NCI-H1930 (cell line): ENCODE measurements around the gene CCDC33.

Source experiments
- DNase-seq, 2 experiments: peaks; one replicate each; lab custom pipeline; 2025; lab: John Stamatoyannopoulos, UW

CCDC33 gene

DNA sequence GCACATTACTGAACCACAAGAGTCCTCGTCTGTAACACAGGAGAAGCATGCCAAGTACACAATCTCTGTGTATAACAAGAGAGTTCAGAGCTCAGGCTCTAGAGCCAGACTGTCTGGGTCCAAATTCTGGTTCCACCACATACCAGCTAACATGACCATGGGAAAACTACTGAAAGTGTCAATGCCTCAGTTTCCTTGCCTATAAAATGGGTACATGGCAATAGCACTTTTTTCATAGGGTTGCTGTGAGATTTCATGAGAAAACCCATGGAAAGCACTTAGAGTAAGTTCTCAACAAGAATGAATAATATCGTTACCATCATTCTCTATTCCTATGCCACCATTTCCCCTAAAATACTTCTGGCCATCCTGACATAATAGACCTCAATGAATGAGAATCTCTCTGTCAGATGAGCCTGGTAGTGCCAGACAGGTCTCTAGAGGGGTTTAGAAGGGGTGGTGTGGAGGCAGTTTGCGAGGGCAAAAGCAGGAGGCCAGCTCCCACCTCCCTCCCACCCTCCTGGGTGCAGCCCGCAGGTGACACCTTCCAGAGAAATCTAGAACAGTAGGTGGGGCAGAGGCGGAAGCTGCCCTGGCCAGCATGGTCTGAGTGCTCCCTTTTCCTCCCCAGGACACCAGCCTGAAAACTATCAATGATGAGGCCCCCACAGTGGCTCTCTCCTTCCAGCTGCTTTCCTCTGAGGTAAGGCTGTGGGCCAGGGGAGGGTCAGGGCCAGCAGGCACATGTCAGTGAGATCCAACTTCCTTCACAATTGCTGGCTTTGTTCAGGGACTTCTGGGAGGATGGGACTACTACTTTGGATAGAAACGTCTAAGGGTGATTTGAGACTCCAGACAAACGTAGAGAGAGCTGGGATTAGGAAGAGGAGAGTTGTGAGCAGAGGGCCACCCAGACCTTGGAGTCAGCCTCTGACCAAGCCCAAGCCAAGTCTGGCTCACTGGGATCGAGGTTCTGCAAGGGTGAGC, 45.3 kb downstream of the CCDC33 start:
- no peak for DNase-seq

DNA sequence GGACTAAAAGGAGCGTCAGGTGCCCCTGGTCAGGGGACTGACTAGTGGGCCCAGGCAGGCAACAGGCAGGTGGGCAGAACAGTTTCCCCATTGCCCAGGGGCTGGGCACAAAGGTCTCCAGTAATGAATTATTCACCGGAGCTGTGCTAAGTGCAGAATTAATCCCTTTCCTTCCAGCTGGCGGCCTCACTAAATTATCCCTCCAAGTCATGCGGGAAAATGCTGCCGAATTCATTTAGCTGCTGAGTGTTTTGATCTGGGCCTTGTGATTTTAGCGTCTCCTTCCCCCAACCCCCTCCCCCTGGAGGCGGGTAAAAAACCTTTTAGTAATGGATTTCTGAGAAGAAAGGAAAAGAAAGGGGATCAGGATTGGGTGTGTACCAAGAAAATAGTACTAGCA, 47.2 kb downstream of the CCDC33 start:
- DNase-seq: no peak

DNA sequence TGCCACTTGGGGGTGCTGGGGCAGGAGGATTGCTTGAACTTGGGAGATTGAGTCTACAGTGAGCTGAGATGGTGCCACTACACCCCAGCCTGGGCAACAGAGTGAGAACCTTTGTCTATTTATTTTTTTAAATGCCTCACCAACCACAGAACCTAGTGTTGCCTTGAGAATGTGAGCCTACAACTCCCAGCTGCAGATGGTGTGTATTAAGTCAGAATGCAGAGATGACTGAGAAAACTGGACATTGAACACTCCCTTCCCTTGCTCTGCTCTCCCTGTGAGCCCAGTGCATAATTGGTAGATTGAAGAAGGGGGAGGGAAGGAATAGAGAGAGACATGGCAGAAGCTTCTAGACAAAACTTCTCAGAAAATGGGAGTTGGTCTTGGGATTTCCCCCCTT, 53.5 kb downstream of the CCDC33 start:
- DNase-seq: no peak

DNA sequence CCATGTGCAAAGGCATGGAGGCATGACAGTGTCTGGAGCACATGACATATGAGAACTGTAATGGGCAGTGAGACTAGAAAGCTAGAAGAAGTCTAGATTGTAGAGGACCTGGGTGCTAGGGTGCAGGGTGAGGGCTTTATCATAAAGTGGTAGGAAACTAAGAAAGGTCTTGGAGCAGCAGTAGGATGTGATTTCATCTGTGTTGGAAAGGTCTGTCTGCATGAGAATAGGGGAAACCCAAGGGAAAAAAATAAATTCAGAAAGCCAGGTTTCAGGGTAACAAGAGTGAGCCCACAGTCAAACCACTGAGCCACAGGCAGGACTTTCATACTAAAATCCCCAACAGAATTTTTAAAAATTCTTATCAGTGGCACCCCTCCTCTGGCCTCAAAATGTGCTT, 54.5 kb downstream of the CCDC33 start:
- DNase-seq: no peak

DNA sequence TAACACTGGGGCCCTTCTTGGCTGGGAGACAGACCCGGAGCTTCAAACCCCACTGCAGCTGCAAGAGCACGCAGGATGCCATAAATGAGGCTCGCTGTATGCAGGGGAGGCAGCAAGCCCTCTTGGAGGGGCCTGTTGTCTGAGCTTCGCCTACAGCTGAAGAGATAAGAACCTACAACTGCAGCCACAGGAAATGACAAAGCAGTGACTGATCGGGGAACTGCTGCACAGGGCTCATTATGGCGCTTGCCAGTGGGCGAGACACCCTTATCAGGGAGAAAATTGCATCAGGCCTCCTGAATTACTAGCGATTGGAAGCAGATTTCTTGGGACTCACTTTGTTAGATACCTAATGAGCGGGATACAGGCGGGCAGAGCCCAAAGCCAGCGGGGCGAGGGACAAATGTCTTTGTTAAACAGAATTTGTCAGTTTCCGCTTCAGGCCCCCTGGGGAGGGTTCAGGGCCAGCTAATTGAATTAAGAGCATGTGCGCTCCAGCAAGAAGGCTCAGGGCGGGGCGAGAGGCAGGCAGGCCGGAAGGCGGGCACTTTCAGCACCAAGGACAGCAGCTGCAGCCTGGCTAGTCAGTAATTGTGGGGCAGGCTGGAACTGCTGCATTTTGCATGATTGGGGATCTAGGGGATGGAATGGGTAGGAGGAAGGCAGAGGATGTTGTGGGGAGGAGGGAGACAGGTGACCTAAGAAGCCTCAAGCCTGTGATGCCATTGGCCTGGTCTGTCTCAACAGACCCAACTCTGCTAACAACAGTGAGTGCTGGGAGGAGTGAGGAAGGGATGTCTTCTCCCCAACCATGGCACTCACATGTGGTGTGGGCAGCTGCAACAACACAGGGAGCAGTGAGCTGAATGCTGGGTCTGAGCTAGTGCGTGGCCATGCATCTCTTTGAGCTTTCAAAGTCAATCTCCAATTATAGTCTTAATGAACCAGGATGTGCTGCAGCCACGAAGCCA, 55.3 kb downstream of the CCDC33 start:
- no peak for DNase-seq

DNA sequence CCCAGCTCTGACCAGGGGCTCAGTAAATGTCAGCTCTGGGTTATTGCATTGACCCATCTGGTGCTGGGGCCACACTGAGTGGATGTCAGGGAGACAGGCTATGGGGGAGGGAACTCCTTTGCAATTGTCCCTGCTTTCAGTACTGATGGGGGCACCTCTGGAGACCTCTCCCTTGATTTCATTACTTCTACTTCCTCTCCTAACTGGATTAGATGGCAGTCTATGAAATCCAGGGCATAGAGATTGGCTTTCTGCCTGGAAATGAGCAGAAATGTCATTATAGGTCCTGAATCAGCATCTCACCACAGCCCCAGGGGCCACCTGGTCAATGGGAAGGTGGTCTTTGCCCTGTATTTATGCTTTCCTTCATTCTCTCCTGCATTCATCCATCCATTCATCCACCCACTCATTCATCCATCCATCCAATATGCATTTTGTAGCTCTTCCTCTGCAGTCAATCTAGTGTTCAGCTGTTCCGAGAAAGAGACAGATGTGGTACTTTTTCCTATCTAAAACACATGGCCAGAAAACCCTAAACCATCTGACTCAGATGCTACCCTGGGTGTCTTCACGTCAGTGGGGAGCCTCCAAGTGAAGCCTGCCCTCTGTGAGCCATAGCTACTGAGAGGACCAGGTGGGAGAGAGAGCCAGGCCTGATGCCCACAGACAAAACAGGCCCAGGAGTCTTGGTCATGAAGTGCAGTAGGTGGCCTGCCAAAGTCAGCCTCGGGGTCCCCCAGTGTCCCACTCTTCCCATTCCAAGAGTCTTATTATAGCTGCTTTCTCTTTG, 57.1 kb downstream of the CCDC33 start:
- DNase-seq: no peak

DNA sequence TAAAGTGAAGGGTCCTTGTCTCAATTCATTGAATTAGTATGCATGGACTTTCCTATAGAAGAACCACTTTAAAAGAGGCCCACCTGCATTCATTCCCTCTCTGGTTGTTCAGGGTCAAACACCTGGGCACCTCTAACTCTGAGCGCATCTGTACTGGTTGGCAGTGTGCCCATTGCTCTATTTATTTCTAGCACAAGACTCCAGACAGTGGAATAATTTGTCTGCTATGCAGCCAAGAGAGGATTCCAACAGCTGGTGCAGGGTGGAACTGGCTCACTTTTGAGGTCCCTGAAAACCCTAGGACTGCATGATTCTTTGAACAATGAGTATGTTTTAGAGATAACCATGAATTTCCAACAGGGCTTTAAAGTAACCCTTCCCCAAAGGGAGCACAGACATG, 57.9 kb downstream of the CCDC33 start:
- DNase-seq: no peak

DNA sequence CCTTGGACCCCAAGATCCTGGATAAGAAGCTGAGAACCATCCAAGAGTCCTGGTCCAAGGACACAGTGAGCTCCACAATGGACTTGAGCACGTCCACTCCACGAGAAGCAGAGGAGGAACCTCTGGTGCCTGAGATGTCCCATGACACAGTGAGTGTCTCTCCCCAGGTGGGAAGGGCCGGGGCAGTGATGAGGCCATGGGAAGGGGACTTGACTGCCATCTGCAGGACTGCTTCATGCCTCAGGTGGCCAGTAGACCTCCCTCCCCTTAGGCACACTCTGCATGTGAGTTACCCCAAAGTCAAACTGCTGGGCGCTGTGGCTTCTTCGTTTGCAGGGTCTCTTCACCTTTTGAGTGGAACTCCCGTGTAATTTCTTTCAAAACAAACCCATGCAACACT, 59.7 kb downstream of the CCDC33 start:
- DNase-seq: no peak

DNA sequence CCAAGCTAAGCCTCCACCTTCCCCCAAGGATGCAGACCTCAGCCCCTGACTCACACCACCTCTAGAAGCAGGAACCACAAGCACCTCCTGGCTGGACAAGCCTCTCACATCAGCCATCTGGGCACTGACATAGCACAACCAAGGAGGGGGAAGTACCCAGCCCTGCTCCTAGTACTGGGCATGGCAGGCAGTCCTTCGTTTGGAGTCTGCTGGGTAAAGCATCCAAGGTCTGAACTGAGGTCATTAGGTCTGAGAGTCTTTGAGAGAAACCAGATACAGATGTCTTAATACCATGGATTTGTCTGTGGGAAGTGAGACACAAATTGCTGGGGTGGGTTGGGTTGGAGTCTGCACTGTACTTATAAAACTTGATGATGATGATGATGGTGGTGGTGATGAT, 61.8 kb downstream of the CCDC33 start:
- DNase-seq: no peak

DNA sequence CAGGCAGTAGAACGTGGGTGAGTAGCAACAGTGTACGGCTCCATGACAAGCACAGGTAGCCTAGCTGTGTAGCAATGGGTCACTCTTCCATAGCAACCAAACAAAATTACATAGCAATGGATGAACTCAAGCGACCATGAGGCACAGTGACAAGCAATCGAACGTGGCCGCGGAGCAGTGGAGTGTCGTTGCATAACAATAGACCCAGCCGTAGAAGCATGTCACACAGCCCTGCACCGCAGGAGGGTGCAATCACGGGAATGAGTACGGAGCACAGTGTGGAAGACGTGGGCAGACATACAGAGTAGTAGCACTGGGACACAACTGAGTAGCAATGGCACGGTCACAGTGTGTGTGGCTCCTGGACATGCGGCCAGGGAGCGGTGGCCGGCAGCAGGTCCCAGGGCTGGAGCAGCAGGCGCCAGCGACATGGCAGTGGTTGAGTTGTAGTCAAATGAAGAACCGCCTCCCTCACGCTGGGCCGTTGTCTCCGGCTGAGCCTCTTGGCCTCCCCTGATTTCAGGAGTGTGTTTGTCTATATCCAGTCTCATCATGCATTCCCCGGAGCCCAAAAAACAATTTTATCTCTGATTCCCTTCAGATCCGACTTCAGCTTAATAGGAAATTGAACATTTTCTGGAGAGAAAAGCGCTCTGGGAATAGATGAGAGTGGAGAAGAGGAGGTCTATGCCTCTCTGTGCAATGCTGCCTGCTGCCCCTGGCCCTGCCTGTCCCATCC, 64.1 kb downstream of the CCDC33 start:
- DNase-seq: no peak

DNA sequence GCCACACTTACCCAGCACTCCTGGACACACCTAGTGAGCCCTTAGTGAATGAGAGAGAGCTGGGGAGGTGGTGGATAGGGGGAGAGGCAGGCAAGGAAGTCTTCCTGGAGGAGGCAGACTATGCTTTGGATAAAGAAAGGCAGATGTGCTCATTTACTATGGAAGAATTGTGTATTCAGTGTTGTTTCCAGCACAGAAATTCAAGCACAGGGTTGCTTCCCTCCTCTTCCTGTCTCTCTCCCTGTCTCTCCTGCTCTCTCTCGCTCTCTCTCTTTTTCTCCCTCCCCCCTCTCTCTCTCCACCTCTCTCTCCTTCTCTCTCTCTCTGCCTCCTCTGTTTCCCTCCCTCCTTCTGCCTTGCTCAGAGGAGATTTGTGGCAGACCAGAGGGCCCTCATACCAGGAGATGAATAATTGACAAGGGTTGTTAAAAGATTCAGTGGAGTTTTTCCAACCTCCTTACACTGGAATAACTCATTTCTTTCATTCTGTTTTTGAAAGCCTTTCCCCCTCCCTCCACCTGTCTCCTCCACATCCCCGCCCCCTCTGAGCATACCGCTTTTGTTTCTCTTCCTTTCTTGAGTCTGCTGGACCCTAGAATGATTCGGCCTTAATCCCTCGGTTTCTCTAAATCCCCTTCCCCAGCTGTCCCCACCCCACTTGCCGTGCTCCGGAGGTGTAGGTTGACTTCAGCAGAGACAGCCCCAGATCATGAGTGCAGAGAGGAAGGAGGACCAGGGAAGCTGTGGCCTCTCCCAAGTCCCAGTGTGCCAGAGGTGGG, 65.6 kb downstream of the CCDC33 start:
- DNase-seq: no peak

DNA sequence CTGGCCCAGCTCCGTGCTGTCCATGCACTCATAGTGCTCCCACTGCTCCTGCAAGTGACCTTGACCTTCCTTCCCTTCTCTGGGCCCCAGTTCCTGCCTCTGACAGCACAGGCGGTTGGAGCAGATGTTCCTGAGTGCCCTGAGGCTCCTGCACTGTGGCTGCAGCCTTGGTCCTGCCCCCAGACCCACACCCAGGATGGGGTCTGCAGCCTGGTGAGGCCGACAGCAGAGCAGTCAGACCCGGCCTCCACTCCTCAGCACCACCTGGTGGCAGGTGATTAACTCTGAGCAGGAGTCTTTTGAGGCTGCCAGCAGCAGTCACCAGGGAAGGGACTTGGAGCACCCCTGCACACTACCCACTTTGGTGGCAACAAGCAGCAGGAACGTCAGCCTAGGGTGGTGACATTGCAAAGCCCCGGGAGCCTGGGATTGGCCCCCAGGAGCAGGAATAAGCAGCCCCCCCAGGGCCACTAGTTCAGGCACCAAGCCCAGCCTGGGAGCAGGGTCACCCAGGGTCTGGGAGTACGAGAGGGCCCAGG, 66.8 kb downstream of the CCDC33 start:
- DNase-seq: peak in 1 of 2 experiments; percentile 16

DNA sequence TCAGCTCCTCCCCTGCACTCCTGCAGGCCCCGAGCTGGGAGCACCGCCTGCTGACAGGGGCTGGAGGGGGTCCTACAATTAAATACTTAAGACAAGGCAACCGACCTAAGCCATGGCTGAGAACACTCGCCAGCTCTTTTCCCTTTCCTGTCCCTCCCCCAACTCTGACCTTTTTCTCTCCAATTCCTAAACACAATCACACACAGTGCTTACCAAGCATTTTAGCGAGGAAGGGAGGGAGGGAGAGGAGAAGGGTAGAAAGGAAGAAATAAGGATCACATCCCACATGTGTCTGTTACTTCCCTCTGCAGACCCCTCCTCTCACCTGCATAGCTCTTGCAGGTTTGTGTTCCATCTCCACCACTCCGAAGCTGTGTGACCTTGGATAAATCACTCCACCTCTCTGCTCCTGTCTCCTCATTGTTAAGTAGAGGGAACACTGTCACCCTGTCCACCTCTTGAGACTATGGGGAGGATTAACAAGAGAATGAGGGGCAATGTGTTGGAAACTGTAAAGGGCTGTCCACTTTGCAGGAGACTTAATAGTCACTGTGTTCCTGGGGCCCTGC, 67.7 kb downstream of the CCDC33 start:
- no peak for DNase-seq

DNA sequence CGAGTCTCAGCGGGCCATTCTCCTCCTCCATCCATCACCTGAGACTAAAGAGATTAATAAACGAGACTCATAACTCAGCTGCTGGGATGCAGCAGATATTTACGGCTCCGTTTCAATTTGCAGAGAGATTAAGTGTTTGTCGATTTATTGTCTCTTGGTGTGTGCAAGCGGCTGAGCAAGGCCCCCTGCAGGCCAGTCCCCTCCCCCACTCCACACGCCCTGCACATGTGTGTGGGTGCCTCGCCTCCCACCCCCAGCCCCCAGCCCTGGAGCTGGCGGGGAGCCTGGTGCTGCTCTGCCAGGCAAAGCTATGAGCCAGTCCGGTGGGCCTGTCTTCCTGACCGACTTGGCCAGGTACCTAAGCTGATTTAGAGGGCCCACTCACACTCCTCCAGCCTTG, 68.3 kb downstream of the CCDC33 start:
- no peak for DNase-seq

DNA sequence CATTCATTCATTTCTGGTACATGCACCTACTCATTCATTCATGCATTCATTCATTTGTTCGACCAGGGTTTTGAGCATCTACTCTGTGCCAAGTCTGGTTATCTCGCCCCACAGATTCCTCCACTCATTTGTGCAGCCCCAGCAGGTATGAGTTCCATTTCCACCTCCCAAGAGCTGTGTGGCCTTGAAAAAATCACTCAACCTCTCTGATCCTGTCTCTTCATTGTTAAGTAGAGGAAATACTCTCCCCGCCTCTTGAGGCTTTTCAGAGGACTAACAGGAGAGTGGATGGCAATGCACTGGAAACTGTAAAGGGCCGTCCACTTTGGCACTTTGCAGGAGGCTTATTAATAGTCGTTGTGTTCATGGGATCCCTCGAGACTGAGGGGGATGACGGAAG, 69.6 kb downstream of the CCDC33 start:
- no peak for DNase-seq

DNA sequence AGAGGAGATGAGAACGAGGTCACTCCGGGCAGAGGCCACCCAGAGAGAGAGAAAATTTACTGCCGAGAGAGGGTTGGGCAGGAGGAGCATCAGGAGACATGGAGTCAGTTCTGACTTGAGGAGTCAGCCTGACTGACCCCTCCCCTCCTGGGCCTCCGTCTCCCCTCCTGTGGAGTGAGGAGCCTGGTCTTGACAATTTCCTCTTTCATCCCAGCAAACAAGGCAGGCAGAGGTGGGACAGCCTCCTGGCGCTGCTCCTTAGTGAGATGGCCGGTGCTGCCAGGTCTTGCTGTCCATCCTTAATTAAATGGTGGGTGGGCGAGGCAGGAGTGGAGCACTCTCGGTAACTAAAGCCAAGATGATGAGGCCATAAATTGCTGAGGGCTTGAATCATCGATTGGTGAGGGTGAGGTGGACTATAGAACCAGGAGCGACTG, 70.7 kb downstream of the CCDC33 start:
- DNase-seq: no peak

DNA sequence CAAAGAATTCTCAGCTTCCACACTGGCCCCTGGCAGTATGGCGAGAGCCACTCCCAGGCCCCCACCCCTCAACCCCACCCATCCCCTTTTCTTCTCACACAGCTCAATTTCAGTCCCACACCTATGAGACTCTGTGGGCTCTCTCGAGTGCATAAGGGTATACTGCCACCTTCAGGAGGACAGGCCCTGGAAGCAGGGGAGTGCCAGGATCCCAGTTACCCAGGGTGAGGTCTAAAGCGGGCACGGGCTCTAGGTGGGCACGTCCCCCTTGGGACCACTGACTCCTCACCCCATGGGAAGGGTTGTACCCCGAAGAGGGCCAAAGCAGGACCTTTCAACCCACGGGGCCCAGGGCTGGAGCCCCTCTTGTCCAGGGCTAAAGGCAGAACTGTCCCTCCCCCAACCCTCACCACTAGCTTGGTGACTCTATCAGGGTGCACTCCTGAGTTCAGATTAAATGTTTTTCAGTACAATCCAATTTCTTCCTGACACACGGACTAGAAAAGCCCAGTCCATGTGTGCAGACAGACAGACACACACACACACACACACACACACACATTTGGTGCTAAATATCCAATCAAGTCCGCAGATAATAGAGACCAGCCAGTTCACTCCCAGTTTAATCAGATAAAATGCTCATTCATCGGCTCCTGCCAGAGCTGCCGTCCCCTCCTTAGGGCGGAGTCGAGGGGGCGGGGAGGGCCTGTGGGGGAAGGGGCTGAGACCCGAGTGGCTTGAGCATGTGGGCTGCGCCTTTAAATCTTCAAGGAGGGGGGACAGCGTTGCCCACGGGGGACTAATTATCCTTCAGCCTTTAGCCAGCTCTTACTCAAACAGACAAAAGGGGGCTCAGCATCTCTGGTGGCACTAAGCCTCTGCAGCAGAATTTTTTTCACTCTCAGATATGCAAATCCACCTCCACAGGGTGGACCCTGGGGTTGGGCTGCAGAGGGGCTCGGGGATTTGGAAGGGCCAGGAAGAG, 72.0 kb downstream of the CCDC33 start:
- peak in 1 of 2 experiments; percentile 52 for DNase-seq

DNA sequence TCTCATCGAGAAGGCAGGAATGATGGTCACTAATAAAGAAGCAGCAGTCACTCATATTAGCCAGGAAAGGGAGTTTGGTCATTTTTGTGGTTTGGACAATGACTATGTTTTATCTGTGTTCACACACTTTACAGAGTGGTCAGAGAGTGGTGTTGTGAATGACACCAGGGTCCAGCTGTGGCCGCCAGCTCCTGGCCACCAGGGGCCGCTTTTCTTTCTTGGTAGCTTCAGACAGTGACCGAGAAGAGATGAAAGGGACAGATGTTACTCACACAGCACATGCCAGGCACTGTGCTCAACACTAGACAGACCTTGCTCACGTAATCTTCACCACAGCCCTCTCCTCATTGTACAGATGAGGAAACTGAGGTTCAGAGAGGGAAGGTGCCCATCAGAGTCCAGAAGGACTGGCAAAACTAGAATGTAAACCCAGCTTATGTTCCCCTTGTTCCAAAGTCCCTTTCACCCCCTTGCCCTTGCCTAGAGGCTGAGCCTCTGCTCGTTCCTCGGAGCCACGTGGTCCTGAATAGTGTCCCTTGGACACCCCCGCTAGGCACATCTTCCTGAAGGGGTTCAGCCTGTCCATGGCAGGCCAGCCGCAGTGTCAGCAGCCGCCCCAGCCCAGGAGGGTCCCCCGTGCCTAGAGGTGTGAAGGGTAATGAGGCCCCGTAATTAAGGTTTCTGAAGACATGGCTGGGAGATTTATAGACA, 75.8 kb downstream of the CCDC33 start:
- DNase-seq: no peak
